Cerebellar cortex (tissue), 1 donor: ENCODE data around the gene CHRM1.
"Not testable (repeated sequence)": the region's sequence is repeated elsewhere in the genome, so short reads cannot be mapped to it uniquely, and the experiment has no call there.

Experiments used
- DNase-seq: peaks from one replicate; pipeline ENCODE4 v3.0.0-alpha.2; 2015; ENCODE audit warnings: low spot score

The CHRM1 gene

DNA sequence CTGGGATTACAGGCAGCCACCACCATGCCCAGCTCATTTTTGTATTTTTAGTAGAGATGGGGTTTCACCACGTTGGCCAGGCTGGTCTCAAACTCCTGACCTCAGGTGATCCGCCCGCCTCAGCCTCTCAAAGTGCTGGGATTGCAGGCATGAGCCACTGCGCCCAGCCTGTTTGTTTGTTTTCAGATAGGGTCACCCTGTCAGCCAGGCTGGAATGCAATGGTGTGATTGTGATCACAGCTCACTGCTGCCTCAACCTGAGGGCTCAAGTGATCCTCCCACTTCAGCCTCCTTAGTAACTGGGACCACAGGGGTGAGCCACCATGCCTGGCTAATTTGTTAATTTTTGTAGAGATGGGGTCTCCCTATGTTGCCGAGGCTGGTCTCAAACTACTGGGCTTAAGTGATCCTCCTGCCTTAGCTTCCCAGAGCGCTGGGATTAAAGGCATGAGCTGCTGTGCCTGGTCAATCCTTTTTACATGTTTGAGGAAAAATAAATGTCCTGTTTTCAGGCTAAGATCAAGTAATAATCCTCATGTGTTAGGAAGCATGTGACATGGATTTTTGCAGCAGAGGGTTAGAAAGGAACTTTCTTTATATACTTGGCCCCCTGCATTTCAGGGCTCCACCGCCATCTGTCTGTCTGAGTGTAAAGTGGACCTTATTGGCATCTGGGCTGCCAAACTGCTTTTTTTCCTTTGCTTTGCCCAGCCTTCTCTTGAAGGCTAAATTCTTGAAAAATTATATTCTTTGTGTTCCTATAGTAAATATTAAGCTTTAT, 45.3 kb downstream of the CHRM1 start:
- no peak for DNase-seq

DNA sequence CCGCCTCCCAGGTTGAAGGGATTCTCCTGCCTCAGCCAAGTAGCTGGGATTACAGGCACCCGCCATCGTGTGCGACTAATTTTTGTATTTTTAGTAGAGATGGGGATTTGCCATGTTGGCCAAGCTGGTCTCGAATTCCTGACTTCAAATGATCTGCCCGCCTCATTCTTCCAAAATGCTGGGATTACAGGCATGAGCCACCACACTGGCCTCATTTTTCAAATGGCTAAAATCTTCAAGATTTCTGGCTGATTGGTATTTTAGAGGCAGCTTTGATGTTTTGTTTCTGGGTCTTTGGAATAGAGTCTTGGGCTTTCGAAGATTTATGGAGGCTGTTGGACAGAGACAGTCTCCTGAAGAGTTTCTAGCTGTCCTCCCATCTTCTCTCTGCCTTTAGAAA, 46.3 kb downstream of the CHRM1 start:
- DNase-seq: no peak

DNA sequence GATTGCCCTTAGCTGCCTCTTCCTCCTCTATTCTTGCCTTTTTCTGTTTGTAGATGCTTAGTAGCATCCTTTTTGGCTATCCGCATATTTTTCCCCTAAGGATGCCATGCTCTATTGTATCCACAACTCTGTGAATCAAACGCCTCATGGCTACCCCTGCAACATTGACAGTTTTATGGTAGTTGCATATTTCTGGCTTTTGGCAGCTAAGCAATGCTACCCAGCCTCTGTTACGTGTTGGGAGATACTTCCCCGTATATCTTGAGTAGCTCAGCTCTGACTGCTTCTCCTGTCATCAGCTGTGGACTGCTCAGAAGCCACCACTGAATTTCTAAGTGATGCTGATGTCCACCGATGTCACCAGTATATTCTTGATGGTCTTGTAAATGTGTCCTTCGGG, 55.5 kb downstream of the CHRM1 start:
- DNase-seq: no peak

DNA sequence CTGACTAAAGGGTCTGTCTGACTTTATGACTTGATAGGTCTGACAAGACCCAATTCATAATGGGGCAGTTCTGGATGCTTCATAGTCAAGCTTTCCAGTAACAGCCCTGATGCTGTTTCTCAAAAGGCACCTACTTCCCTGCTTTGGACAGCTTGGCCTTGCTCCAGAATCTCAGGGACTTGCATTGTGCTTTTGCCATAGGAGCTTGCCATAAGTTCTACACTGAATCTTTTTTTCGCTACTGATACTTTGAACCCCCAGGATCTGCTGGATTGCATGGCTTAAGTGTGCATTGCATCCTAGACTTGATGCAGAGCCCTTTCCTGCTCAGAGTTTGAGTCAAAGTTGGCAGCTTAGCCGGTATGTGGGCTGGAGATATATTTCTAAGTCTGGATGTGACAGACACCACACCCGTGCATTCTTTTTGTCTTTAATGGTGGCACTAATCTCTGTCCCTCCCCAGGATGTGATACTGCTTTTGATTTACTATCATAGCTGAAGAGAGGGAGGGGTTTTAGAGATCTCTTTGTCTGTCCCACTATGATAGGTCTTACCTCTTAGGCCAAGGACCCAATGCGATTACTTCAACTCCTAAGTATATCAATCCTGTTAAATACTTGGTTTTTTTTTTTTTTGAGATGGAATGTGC, 57.4 kb downstream of the CHRM1 start:
- DNase-seq: no peak

DNA sequence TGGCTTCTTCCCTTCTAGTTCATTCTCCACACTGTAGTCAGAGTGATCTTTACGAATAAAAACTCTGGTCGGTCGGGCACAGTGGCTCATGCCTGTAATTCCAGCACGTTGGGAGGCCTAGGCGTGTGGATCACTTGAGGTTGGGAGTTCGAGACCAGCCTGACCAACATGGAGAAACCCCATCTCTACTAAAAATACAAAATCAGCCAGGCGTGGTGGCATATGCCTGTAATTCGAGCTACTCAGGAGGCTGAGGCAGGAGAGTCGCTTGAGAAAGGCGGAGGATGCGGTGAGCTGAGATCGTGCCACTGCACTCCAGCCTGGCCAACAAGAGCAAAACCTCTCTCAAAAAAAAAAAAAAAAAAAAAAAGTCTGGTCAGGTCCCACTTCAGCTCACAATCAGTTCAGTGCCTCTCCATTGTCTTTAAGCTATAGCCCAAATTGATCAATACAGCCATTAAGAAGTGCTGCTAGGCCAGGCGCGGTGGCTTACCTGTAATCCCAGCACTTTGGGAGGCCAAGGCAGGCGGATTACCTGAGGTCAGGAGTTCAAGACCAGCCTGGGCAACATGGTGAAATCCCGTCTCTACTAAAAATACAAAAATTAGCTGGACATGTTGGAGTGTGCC, 59.5 kb downstream of the CHRM1 start:
- not testable (repeated sequence) for DNase-seq

DNA sequence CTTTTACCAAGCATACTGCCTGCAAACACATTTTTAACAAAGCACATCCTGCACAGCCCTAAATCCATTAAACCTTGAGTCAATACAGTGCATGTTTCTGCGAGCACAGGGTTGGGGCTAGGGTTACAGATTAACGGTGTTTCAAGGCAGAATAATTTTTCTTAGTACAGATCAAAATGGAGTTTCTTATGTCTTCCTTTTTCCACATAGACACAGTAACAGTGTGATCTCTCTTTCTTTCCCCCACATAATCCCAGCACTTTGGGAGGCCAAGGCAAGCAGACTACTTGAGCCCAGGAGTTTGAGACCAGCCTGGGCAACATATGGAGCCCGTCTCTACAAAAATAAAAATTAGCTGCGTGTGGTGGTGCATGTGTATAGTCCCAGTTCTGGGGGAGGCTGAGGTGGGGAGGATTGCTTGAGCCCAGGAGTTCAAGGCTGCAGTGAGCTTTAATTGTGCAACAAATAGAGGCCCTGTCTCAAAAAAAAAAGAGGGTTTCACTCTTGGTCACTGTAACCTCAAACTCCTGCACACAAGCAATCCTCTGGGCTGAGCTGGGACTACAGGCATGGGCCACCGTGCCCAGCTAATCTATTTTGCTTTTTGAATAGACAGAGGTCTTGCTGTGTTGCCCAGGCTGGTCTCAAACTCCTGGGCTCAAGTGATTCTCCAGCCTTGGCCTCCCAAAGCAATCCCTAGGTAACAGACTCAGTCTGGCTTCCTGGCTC, 60.2 kb downstream of the CHRM1 start:
- DNase-seq: no peak

DNA sequence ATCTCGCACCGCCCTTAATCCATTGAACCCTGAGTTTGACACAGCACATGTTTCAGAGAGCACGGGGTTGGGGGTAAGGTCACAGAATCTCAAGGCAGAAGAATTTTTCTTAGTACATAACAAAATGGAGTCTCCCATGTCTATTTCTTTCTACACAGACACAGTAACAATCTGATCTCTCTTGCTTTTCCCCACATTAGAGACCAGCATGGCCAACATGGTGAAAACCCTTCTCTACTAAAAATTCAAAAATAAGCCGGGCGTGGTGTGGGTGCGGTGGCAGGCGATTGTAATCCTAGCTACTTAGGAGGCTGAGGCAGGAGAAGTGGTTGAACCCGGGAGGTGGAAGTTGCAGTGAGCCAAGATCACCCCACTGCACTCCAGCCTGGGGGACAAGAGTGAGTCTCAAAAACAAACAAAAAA, 61.9 kb downstream of the CHRM1 start:
- not testable (repeated sequence) for DNase-seq
